Measurements from ENCODE around the gene STARD10.

DNA sequence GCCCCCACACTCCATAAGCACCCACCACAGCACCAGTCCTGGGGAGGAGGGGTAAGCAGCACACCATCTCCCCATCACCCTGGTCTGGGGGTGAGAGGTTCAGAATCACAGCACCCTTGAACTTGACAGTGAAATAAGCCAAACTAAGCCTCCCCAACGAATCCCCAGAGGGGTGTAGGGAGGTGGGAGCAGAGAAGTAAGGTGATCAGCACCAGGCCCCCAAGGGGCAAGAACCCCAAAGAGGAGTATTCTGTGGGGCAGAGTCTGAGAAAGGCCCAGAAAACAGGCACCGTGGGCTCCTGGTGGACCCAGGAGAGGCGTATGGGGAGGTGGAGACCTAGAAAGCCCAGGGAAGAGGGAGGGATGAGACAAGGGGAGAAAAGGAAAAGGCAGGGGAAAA is 72.6 kb downstream of the STARD10 start:
- TF ChIP-seq, protein P1, sequence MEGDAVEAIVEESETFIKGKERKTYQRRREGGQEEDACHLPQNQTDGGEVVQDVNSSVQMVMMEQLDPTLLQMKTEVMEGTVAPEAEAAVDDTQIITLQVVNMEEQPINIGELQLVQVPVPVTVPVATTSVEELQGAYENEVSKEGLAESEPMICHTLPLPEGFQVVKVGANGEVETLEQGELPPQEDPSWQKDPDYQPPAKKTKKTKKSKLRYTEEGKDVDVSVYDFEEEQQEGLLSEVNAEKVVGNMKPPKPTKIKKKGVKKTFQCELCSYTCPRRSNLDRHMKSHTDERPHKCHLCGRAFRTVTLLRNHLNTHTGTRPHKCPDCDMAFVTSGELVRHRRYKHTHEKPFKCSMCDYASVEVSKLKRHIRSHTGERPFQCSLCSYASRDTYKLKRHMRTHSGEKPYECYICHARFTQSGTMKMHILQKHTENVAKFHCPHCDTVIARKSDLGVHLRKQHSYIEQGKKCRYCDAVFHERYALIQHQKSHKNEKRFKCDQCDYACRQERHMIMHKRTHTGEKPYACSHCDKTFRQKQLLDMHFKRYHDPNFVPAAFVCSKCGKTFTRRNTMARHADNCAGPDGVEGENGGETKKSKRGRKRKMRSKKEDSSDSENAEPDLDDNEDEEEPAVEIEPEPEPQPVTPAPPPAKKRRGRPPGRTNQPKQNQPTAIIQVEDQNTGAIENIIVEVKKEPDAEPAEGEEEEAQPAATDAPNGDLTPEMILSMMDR (IDR thresholded peaks at IDR 0.05; ENCODE audit: insufficient read depth, low read depth, low read length) = no peak
- TF ChIP-seq EZH2 (IDR thresholded peaks at IDR 0.05; ENCODE audit: insufficient read depth, low read length) = no peak

Data from astrocyte (in vitro differentiated cells and primary cell).